Measurements from ENCODE around the gene CMIP. TPM values are rescaled to one million over a fixed set of nuclear protein-coding genes. Genes with fewer than 3 reads are reported as not detected.

The CMIP gene
- polyA plus RNA-seq, 3 donors: 0.85 to 61.9 (median 0.93) TPM

GRCh38 chr16:81748476-81749198, 304.0 kb downstream of the CMIP start:
- Histone ChIP-seq H3K27me3 (ENCODE audit: control insufficient read depth in 2 of 2, insufficient read depth in 2 of 2, low read length in 2 of 2) (no peaks in the 10 kb centered on the region), H3K36me3 (replicated peaks in 1 of 2; ENCODE audit: control insufficient read depth in 1 of 2, insufficient read depth in 2 of 2, low read length in 2 of 2) (no peaks in the 10 kb centered on the region), H3K79me2 (ENCODE audit: insufficient read depth, low read length) (no peaks in the 10 kb centered on the region), H3K9me3 (replicated peaks in 1 of 2; ENCODE audit: control insufficient read depth in 1 of 2, insufficient read depth in 1 of 2, low read length in 2 of 2) (no peaks in the 10 kb centered on the region), H3K4me2 (replicated peaks; ENCODE audit: extremely low read depth, low read length, poor library complexity, severe bottlenecking) (peak overlapping the region; percentile 0), H3K4me1 (ENCODE audit: control insufficient read depth in 1 of 2, insufficient read depth in 2 of 2, low read length in 2 of 2) (peaks cover 47 to 56% of the 10 kb centered on the region in 2 donors), H2AFZ (ENCODE audit: insufficient read depth, low read depth, low read length, poor library complexity, severe bottlenecking) (no peak overlapping the region), H4K20me1 (ENCODE audit: insufficient read depth, low read length) (no peaks in the 10 kb centered on the region), H3K4me3 (replicated peaks in 1 of 3; ENCODE audit: low read depth in 2 of 3, low read length in 3 of 3) (no peak overlapping the region), H3K9ac (ENCODE audit: insufficient read depth, low read length, poor library complexity, severe bottlenecking) (no peak overlapping the region), H3K27ac (ENCODE audit: low read depth in 1 of 2, low read length in 2 of 2) (no peak overlapping the region)
- Mint-ChIP-seq H3K27ac (peak overlapping the region in 1 of 7 donors; percentile 36), H3K9me3 (peaks cover 0 to 3% (median 0%) of the 10 kb centered on the region in 7 donors), H3K27me3 (ENCODE audit: low read depth in 3 of 3) (peaks cover 2 to 3% (median 3%) of the 10 kb centered on the region in 3 donors), H3K4me1 (peaks cover 53% of the 10 kb centered on the region), H3K4me3 (no peak overlapping the region), H3K36me3 (peaks cover 6 to 8% of the 10 kb centered on the region in 2 donors)
- no CpG with 5 or more reads among the region's 7 CpGs for WGBS (ENCODE audit: insufficient coverage)
- intact Hi-C loops (cut with micrococcal nuclease): loop anchor here in 1 of 2 donors (10.0 kb wide), 1 partner anchor 744 kb away; the partner anchor contains the start of genes CENPN and CMC2
- TF ChIP-seq CTCF (IDR thresholded peaks at IDR 0.05): no peak
- DNase-seq: no peak

DNA sequence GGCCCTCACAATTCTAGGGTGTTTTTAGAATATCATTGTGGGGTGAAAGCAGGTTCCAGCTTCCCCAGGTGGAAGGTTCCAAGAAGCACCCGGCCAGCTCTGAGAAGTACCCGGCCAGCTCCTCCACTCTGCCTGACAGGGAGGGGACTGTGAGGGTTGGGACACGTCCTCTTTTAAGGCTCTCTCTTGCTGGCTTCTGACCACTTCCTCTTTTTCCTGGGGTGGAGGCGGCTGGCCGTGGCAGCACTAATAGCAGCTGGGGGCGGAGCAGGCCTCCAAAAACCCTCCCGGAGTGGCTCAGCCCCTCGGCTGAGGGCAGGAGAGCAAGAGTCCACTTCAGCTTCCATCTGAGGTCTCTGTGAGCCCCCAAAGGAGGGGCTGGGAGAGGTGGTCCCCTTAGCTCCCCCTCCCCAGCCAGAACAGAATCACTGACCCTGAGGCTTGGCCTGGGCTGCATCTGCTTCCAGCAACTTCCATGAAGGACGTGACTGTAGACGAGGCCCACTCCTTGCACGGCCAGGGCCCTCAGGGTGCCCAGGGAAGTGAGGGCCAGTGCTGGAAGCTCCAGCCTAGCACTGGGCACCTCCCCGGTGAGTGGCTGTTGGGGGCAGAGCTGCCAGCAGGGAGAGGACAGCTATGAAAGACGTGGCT, 307.7 kb downstream of the CMIP start:
- H3K4me1 Mint-ChIP-seq: peaks cover 57% of the 10 kb centered on the region
- Histone ChIP-seq H4K20me1 (ENCODE audit: insufficient read depth, low read length) (no peaks in the 10 kb centered on the region), H3K4me1 (ENCODE audit: control insufficient read depth in 1 of 2, insufficient read depth in 2 of 2, low read length in 2 of 2) (peaks cover 56 to 68% of the 10 kb centered on the region in 2 donors), H3K27me3 (ENCODE audit: control insufficient read depth in 2 of 2, insufficient read depth in 2 of 2, low read length in 2 of 2) (no peaks in the 10 kb centered on the region), H3K9ac (ENCODE audit: insufficient read depth, low read length, poor library complexity, severe bottlenecking) (peak overlapping the region; percentile 49), H2AFZ (ENCODE audit: insufficient read depth, low read depth, low read length, poor library complexity, severe bottlenecking) (peak overlapping the region; percentile 97), H3K9me3 (replicated peaks in 1 of 2; ENCODE audit: control insufficient read depth in 1 of 2, insufficient read depth in 1 of 2, low read length in 2 of 2) (no peaks in the 10 kb centered on the region), H3K79me2 (ENCODE audit: insufficient read depth, low read length) (no peaks in the 10 kb centered on the region), H3K4me2 (replicated peaks; ENCODE audit: extremely low read depth, low read length, poor library complexity, severe bottlenecking) (peak overlapping the region; percentile 67), H3K4me3 (replicated peaks in 1 of 3; ENCODE audit: low read depth in 2 of 3, low read length in 3 of 3) (peak overlapping the region in 1 of 3 experiments; percentile 55), H3K36me3 (replicated peaks in 1 of 2; ENCODE audit: control insufficient read depth in 1 of 2, insufficient read depth in 2 of 2, low read length in 2 of 2) (no peaks in the 10 kb centered on the region), H3K27ac (ENCODE audit: low read depth in 1 of 2, low read length in 2 of 2) (peak overlapping the region; percentile 68 to 87)
- peaks cover 0 to 2% (median 0%) of the 10 kb centered on the region in 7 donors for H3K9me3 Mint-ChIP-seq
- intact Hi-C loops (cut with micrococcal nuclease): no loop called here
- peaks cover 2 to 4% (median 2%) of the 10 kb centered on the region in 3 donors for H3K27me3 Mint-ChIP-seq (ENCODE audit: low read depth in 3 of 3)
- H3K4me3 Mint-ChIP-seq: peak overlapping the region; percentile 6 to 46
- WGBS (ENCODE audit: insufficient coverage): 10% methylated on average over 9 of the region's 13 CpGs
- DNase-seq: peak; percentile 87 to 89 (median 88)
- TF ChIP-seq CTCF (IDR thresholded peaks at IDR 0.05): no peak
- peaks cover 15 to 16% of the 10 kb centered on the region in 2 donors for H3K36me3 Mint-ChIP-seq
- peak overlapping the region; percentile 74 to 90 (median 85) for H3K27ac Mint-ChIP-seq

All from CD14-positive monocyte (primary cell).